Astrocyte (in vitro differentiated cells and primary cell): Measurements from ENCODE around the gene PLPP4. TPM values are rescaled to one million over a fixed set of nuclear protein-coding genes. Genes with fewer than 3 reads are reported as not detected.

Experiments used
- DNase-seq: peaks from one replicate; pipeline ENCODE4 v3.0.0-alpha.2; 2010; ENCODE audit warnings: low read depth
- FAIRE-seq: peaks from 2 replicates; lab custom pipeline; 2011; peaks lifted over from hg19 to GRCh38; lab: Jason Lieb, UNC
- H2AFZ ChIP-seq: 2 replicates; pipeline ENCODE4 v1.6.0; 2012; ENCODE audit warnings: low read depth, low read length, inconsistent platforms
- H3K27ac ChIP-seq: 2 replicates; pipeline ENCODE4 v1.5.1; 2011; ENCODE audit warnings: low read depth, low read length, inconsistent platforms
- H3K27me3 ChIP-seq: 2 replicates; pipeline ENCODE4 v1.6.0; 2011; ENCODE audit warnings: low read length, inconsistent platforms; ENCODE audit not compliant: insufficient read depth
- H3K36me3 ChIP-seq: 2 replicates; pipeline ENCODE4 v1.5.1; 2011; ENCODE audit warnings: low read length, inconsistent platforms; ENCODE audit not compliant: insufficient read depth
- H3K4me1 ChIP-seq: 2 replicates; pipeline ENCODE4 v1.5.1; 2011; ENCODE audit warnings: low read length, inconsistent platforms; ENCODE audit not compliant: insufficient read depth
- H3K4me2 ChIP-seq: 2 replicates; pipeline ENCODE4 v1.6.0; 2012; ENCODE audit warnings: low read length, inconsistent platforms
- H3K4me3 ChIP-seq: 2 replicates; pipeline ENCODE4 v1.5.1; 2011; ENCODE audit warnings: low read depth, mild to moderate bottlenecking, low read length, inconsistent platforms; ENCODE audit not compliant: insufficient read depth
- H3K79me2 ChIP-seq: 2 replicates; pipeline ENCODE4 v1.6.0; 2012; ENCODE audit warnings: mild to moderate bottlenecking, low read length, inconsistent platforms; ENCODE audit not compliant: insufficient read depth
- H3K9ac ChIP-seq: 2 replicates; pipeline ENCODE4 v1.6.0; 2012; ENCODE audit warnings: mild to moderate bottlenecking, low read length, inconsistent platforms
- H3K9me3 ChIP-seq: 2 replicates; pipeline ENCODE4 v1.5.1; 2012; ENCODE audit warnings: low read depth, mild to moderate bottlenecking, low read length, inconsistent platforms; ENCODE audit not compliant: insufficient read depth
- H4K20me1 ChIP-seq: 2 replicates; pipeline ENCODE4 v1.6.0; 2012; ENCODE audit warnings: low read length, inconsistent platforms; ENCODE audit not compliant: insufficient read depth
- H3K27ac Mint-ChIP-seq: one replicate; pipeline ENCODE4 v1.8.0; 2021; ENCODE audit warnings: mild to moderate bottlenecking, mixed read lengths; ENCODE audit not compliant: unreplicated experiment
- H3K27me3 Mint-ChIP-seq: one replicate; pipeline ENCODE4 v1.8.0; 2021; ENCODE audit warnings: low read depth, mixed read lengths; ENCODE audit not compliant: unreplicated experiment
- H3K36me3 Mint-ChIP-seq: one replicate; pipeline ENCODE4 v1.8.0; 2021; ENCODE audit warnings: low read depth, mixed read lengths; ENCODE audit not compliant: unreplicated experiment
- H3K4me1 Mint-ChIP-seq: one replicate; pipeline ENCODE4 v1.8.0; 2021; ENCODE audit warnings: low read depth, mixed read lengths; ENCODE audit not compliant: unreplicated experiment
- H3K4me3 Mint-ChIP-seq: one replicate; pipeline ENCODE4 v1.8.0; 2021; ENCODE audit warnings: mild to moderate bottlenecking, moderate library complexity, mixed read lengths; ENCODE audit not compliant: unreplicated experiment
- H3K9me3 Mint-ChIP-seq: one replicate; pipeline ENCODE4 v1.8.0; 2021; ENCODE audit warnings: mild to moderate bottlenecking, mixed read lengths; ENCODE audit not compliant: unreplicated experiment
- CTCF ChIP-seq: IDR thresholded peaks from 2 replicates; pipeline ENCODE4 v1.5.1; 2011; ENCODE audit warnings: low read depth, mild to moderate bottlenecking, inconsistent platforms, low read length, moderate library complexity; ENCODE audit not compliant: insufficient read depth
- EZH2 ChIP-seq: IDR thresholded peaks from 2 replicates; pipeline ENCODE4 v1.6.1; 2012; ENCODE audit warnings: mild to moderate bottlenecking, low read length, inconsistent platforms; ENCODE audit not compliant: insufficient read depth
- total RNA-seq: library from RNA; stranded (reverse); gene quantifications from 2 replicates; pipeline ENCODE4 v1.2.1, GENCODE V29; 2021

PLPP4 gene
- total RNA-seq, 1 donor from 2014 or later, result 44.1 TPM

DNA sequence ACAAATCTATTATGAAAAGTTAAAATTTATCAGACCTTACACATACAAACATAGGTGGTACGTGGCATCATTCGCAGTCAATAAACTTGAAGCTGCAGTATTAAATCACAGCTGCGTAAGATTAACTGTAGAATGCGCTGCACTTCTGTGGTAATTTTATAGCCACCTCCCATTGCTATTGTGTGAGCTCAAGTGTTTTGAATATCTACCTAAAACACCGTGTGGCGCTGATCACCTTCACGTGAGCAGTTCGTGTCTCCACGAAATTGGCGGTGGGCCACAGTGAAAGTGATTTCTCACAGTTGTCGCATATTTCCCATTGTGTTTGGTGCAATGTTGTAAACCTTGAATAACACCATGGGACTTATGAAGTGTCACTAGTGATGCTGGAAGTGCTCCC lies 102.8 kb downstream of the PLPP4 start:
- Histone ChIP-seq H3K9ac (no peak overlapping the region), H3K36me3 (no peaks in the 10 kb centered on the region), H3K4me1 (peaks cover 12% of the 10 kb centered on the region), H3K4me3 (no peak overlapping the region), H3K79me2 (no peaks in the 10 kb centered on the region), H4K20me1 (peaks cover 27% of the 10 kb centered on the region), H3K27ac (no peak overlapping the region), H3K27me3 (no peaks in the 10 kb centered on the region), H2AFZ (no peak overlapping the region), H3K4me2 (no peak overlapping the region), H3K9me3 (no peaks in the 10 kb centered on the region)
- H3K9me3 Mint-ChIP-seq, result no peaks in the 10 kb centered on the region
- H3K4me3 Mint-ChIP-seq, result no peak overlapping the region
- H3K27ac Mint-ChIP-seq, result no peak overlapping the region
- peaks cover 13% of the 10 kb centered on the region for H3K4me1 Mint-ChIP-seq
- no peaks in the 10 kb centered on the region for H3K27me3 Mint-ChIP-seq
- no peak for TF ChIP-seq CTCF
- TF ChIP-seq EZH2, result no peak
- DNase-seq, result no peak
- no peak for FAIRE-seq
- H3K36me3 Mint-ChIP-seq, result peaks cover 4% of the 10 kb centered on the region

GRCh38 chr10:120562956-120563355 lies 105.9 kb downstream of the PLPP4 start:
- Histone ChIP-seq H3K27ac (no peak overlapping the region), H3K4me2 (no peak overlapping the region), H3K4me3 (no peak overlapping the region), H3K36me3 (no peaks in the 10 kb centered on the region), H2AFZ (no peak overlapping the region), H3K79me2 (no peaks in the 10 kb centered on the region), H3K27me3 (no peaks in the 10 kb centered on the region), H3K9me3 (no peaks in the 10 kb centered on the region), H3K4me1 (no peaks in the 10 kb centered on the region), H3K9ac (no peak overlapping the region), H4K20me1 (peaks cover 14% of the 10 kb centered on the region)
- DNase-seq (no peak), FAIRE-seq (no peak)
- peaks cover 9% of the 10 kb centered on the region for H3K4me1 Mint-ChIP-seq
- H3K27me3 Mint-ChIP-seq, result no peaks in the 10 kb centered on the region
- peaks cover 10% of the 10 kb centered on the region for H3K36me3 Mint-ChIP-seq
- H3K27ac Mint-ChIP-seq, result no peak overlapping the region
- no peaks in the 10 kb centered on the region for H3K9me3 Mint-ChIP-seq
- H3K4me3 Mint-ChIP-seq, result no peak overlapping the region
- TF ChIP-seq EZH2 (no peak), CTCF (no peak)

- H3K9me3 ChIP-seq, result no peaks in the 10 kb centered on the region
- no peak overlapping the region for H3K9ac ChIP-seq
- H3K27me3 ChIP-seq, result no peaks in the 10 kb centered on the region
- no peak overlapping the region for H3K4me3 ChIP-seq
- peaks cover 16% of the 10 kb centered on the region for H3K4me1 Mint-ChIP-seq
- H3K4me1 ChIP-seq, result no peaks in the 10 kb centered on the region
- no peak for FAIRE-seq
- H3K36me3 Mint-ChIP-seq, result peaks cover 20% of the 10 kb centered on the region
- TF ChIP-seq CTCF, result no peak
- no peak for TF ChIP-seq EZH2
- H3K4me2 ChIP-seq, result no peak overlapping the region
- H3K27me3 Mint-ChIP-seq, result no peaks in the 10 kb centered on the region
- H3K36me3 ChIP-seq, result no peaks in the 10 kb centered on the region
- no peak overlapping the region for H2AFZ ChIP-seq
- H3K4me3 Mint-ChIP-seq, result no peak overlapping the region
- no peak overlapping the region for H3K27ac Mint-ChIP-seq
- no peaks in the 10 kb centered on the region for H3K9me3 Mint-ChIP-seq
- no peaks in the 10 kb centered on the region for H3K79me2 ChIP-seq
- H3K27ac ChIP-seq, result no peak overlapping the region
- H4K20me1 ChIP-seq, result peaks cover 33% of the 10 kb centered on the region
- no peak for DNase-seq
Measured at GRCh38 chr10:120570418-120570817, 113.4 kb downstream of the PLPP4 start.
